ENCODE results near the gene UST. TPM values are rescaled to one million over a fixed set of nuclear protein-coding genes. Genes with fewer than 3 reads are reported as not detected.

Gene UST
- total and polyA plus RNA-seq, 4 donors = 0.24 to 2.7 (median 0.87) TPM

DNA sequence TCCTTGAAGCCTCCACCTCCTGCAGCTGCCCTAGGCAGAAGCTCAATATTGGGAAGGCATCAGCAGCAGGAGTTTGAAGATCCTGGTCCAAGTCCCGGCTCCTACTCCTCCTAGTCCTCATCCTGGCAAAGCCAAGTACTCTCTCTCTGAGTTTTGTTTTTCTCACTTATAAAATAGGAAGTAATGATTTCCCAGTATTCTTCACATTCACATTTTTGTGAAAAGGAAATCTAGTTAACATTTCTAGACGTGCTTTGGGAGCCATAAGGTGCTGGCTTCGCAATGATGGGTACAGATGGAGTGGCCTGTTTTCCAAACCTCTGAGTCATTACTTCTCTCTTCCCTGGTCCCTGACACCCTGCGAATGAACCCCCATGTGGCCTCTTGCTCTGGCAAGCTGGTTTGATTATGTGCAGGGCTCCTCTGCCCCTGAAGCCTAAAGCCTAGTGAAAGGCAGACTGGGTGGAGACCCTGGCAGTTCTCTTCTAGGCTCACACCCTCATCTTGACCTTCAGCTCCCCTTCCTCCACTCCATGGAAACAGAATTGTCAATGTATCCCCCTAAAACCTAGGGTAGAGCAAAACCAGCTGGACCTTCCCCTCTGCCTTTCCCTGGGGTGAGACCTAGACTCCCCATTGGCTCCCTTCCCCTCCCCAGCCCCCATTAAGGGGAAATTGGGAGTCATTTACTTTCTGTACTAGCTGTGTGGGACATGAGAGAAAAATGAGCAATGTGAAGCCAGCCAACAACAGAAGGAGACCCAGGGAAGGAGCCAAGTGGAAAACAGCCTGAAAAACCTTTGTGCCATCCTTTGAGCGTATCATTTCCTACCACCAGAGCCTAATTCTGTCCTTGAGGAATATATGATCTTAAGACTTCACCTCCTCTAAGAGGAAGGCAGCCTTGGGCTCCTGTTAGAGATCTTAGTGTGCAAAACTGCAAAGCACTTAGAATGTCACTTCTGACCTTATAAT, 158.4 kb downstream of the UST start:
- Histone ChIP-seq H3K4me1 (ENCODE audit: control insufficient read depth in 4 of 4, insufficient read depth in 4 of 4, low read length in 3 of 4) (no peaks in the 10 kb centered on the region), H3K36me3 (ENCODE audit: control insufficient read depth in 4 of 4, insufficient read depth in 3 of 4, low read depth in 1 of 4, low read length in 3 of 4) (no peaks in the 10 kb centered on the region), H3K27ac (ENCODE audit: low read depth in 1 of 2, low read length in 2 of 2) (no peak overlapping the region), H3K9me3 (ENCODE audit: control insufficient read depth in 4 of 4, low read length in 3 of 4) (no peaks in the 10 kb centered on the region), H3K9ac (ENCODE audit: low read depth in 1 of 2, low read length in 2 of 2) (no peak overlapping the region), H3K4me3 (ENCODE audit: low read depth in 1 of 3, low read length in 3 of 3) (no peak overlapping the region), H3K27me3 (ENCODE audit: control insufficient read depth in 4 of 4, insufficient read depth in 4 of 4, low read length in 3 of 4) (peaks cover 0 to 3% (median under 1%) of the 10 kb centered on the region in 4 donors)
- TF ChIP-seq SP1 (IDR thresholded peaks at IDR 0.05) (no peak), GABPA (IDR thresholded peaks at IDR 0.05 in 1 of 2, conservative IDR thresholded peaks at IDR 0.05 in 1 of 2) (no peak), RAD21 (IDR thresholded peaks at IDR 0.05) (no peak), FOXA2 (IDR thresholded peaks at IDR 0.05) (no peak), FOXA1 (IDR thresholded peaks at IDR 0.05) (no peak), RXRA (IDR thresholded peaks at IDR 0.05) (no peak), HNF4G (IDR thresholded peaks at IDR 0.05) (no peak), EGR1 (IDR thresholded peaks at IDR 0.05; ENCODE audit: low read depth in 2 of 2) (no peak), NR2F2 (IDR thresholded peaks at IDR 0.05) (no peak), YY1 (IDR thresholded peaks at IDR 0.05) (no peak), HNF4A (conservative IDR thresholded peaks at IDR 0.05) (no peak)
- TF ChIP-seq, protein P1, sequence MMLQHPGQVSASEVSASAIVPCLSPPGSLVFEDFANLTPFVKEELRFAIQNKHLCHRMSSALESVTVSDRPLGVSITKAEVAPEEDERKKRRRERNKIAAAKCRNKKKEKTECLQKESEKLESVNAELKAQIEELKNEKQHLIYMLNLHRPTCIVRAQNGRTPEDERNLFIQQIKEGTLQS (IDR thresholded peaks at IDR 0.05) = no peak
- TF ChIP-seq, protein P2, sequence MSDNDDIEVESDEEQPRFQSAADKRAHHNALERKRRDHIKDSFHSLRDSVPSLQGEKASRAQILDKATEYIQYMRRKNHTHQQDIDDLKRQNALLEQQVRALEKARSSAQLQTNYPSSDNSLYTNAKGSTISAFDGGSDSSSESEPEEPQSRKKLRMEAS (IDR thresholded peaks at IDR 0.05) = no peak
- TF ChIP-seq, protein P3, sequence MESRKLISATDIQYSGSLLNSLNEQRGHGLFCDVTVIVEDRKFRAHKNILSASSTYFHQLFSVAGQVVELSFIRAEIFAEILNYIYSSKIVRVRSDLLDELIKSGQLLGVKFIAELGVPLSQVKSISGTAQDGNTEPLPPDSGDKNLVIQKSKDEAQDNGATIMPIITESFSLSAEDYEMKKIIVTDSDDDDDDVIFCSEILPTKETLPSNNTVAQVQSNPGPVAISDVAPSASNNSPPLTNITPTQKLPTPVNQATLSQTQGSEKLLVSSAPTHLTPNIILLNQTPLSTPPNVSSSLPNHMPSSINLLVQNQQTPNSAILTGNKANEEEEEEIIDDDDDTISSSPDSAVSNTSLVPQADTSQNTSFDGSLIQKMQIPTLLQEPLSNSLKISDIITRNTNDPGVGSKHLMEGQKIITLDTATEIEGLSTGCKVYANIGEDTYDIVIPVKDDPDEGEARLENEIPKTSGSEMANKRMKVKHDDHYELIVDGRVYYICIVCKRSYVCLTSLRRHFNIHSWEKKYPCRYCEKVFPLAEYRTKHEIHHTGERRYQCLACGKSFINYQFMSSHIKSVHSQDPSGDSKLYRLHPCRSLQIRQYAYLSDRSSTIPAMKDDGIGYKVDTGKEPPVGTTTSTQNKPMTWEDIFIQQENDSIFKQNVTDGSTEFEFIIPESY (IDR thresholded peaks at IDR 0.05) = no peak
- TF ChIP-seq, protein P4, sequence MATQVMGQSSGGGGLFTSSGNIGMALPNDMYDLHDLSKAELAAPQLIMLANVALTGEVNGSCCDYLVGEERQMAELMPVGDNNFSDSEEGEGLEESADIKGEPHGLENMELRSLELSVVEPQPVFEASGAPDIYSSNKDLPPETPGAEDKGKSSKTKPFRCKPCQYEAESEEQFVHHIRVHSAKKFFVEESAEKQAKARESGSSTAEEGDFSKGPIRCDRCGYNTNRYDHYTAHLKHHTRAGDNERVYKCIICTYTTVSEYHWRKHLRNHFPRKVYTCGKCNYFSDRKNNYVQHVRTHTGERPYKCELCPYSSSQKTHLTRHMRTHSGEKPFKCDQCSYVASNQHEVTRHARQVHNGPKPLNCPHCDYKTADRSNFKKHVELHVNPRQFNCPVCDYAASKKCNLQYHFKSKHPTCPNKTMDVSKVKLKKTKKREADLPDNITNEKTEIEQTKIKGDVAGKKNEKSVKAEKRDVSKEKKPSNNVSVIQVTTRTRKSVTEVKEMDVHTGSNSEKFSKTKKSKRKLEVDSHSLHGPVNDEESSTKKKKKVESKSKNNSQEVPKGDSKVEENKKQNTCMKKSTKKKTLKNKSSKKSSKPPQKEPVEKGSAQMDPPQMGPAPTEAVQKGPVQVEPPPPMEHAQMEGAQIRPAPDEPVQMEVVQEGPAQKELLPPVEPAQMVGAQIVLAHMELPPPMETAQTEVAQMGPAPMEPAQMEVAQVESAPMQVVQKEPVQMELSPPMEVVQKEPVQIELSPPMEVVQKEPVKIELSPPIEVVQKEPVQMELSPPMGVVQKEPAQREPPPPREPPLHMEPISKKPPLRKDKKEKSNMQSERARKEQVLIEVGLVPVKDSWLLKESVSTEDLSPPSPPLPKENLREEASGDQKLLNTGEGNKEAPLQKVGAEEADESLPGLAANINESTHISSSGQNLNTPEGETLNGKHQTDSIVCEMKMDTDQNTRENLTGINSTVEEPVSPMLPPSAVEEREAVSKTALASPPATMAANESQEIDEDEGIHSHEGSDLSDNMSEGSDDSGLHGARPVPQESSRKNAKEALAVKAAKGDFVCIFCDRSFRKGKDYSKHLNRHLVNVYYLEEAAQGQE (IDR thresholded peaks at IDR 0.05) = no peak
- TF ChIP-seq, protein P5, sequence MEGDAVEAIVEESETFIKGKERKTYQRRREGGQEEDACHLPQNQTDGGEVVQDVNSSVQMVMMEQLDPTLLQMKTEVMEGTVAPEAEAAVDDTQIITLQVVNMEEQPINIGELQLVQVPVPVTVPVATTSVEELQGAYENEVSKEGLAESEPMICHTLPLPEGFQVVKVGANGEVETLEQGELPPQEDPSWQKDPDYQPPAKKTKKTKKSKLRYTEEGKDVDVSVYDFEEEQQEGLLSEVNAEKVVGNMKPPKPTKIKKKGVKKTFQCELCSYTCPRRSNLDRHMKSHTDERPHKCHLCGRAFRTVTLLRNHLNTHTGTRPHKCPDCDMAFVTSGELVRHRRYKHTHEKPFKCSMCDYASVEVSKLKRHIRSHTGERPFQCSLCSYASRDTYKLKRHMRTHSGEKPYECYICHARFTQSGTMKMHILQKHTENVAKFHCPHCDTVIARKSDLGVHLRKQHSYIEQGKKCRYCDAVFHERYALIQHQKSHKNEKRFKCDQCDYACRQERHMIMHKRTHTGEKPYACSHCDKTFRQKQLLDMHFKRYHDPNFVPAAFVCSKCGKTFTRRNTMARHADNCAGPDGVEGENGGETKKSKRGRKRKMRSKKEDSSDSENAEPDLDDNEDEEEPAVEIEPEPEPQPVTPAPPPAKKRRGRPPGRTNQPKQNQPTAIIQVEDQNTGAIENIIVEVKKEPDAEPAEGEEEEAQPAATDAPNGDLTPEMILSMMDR (IDR thresholded peaks at IDR 0.05; ENCODE audit: low read depth, low read length, missing input control) = no peak
- no peak for DNase-seq (ENCODE audit: low spot score)
- 92% methylated on average over 5 of the region's 5 CpGs for WGBS
